GM10248 (cell line): ENCODE measurements around the gene SLC39A5.

Experiments used
- CTCF ChIA-PET: fragments of 300-600 bp; sonication (Branson Sonifier 250); formaldehyde crosslinking; extraction: SDS; loops from one replicate; lab custom pipeline; 2021; ENCODE audit warnings: antibody characterized with exemption; lab: Yijun Ruan, JAX
- POLR2A ChIA-PET: fragments of 350-650 bp; sonication (Branson Sonifier 250); formaldehyde crosslinking; extraction: SDS; loops from one replicate; lab custom pipeline; 2020; ENCODE audit warnings: antibody characterized with exemption; lab: Yijun Ruan, JAX
- DNase-seq: peaks from one replicate; pipeline ENCODE4 v3.0.0; 2012; ENCODE audit errors: extremely low spot score
- CTCF ChIP-seq: IDR thresholded peaks from 2 replicates; pipeline ENCODE4 v1.5.1; 2012; ENCODE audit warnings: mild to moderate bottlenecking, low read depth; ENCODE audit errors: extremely low read depth, missing control alignments, control extremely low read depth

SLC39A5 gene

DNA sequence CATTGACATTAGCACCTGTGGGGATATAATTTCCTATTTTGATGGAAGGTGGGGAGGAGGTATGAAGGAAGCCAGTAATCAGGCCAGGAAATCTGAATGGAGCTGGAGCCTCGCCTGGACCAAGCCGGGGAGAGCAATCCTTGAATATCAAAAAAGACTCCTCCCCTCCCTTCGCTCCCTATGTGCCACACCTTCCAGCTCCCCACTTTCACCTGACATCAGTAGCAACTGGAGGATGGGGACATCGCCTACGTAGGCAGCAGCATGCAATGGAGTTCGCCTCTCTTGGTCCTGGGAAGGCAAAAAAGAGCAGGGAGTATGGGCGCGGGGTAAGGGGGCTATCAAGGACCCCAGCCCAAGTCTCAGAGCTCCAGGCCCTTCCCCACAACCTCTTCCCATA is 27.2 kb downstream of the SLC39A5 start:
- ChIA-PET POLR2A (no interaction called here), CTCF (interaction anchor here (0.9 to 7.6 kb wide), 12 partner anchors 9 to 82 kb away, joined by 3 to 64 read pairs (median 9); partner anchors contain the start of genes COQ10A, PAN2, RNF41 and SMARCC2)
- DNase-seq, result no peak
- no peak for TF ChIP-seq CTCF

GRCh38 chr12:56257491-56258067 is 27.7 kb downstream of the SLC39A5 start:
- ChIA-PET CTCF (interaction anchor here (0.6 to 7.6 kb wide), 40 partner anchors 9 to 315 kb away, joined by 3 to 64 read pairs (median 4); partner anchors contain the start of genes COQ10A, CS, PAN2 and RBMS2), POLR2A (interaction anchor here (1.0 kb wide), 2 partner anchors 58 to 153 kb away, joined by 3 to 6 read pairs; partner anchors contain the start of genes CNPY2 and PA2G4)
- no peak for DNase-seq
- no peak for TF ChIP-seq CTCF

- ChIA-PET CTCF (interaction anchor here (0.6 to 7.6 kb wide), 42 partner anchors 10 to 316 kb away, joined by 3 to 64 read pairs (median 4); partner anchors contain the start of genes COQ10A, CS, ESYT1 and PAN2), POLR2A (interaction anchor here (0.9 to 1.0 kb wide), 3 partner anchors 57 to 154 kb away, joined by 3 to 6 read pairs (median 4); partner anchors contain the start of genes CNPY2 and PA2G4)
- peak; percentile 96 for DNase-seq
- TF ChIP-seq CTCF, result peak; percentile 88
Measured at GRCh38 chr12:56258068-56258819, 28.4 kb downstream of the SLC39A5 start, which contains the start of gene ANKRD52. TSS of gene ANKRD52 (minus strand) at chr12:56258384. CDS start at chr12:56258269, 115 bp downstream.

- no peak for TF ChIP-seq CTCF
- no peak for DNase-seq
- CTCF ChIA-PET, result interaction anchor here (1.1 to 7.6 kb wide), 27 partner anchors 10 to 317 kb away, joined by 3 to 64 read pairs (median 5); partner anchors contain the start of genes COQ10A, ESYT1, RNF41 and SMARCC2
- POLR2A ChIA-PET, result interaction anchor here (0.9 to 1.0 kb wide), 2 partner anchors 140 to 155 kb away, joined by 4 to 6 read pairs; partner anchors contain the start of gene PA2G4
Measured at GRCh38 chr12:56258820-56259183, 29.0 kb downstream of the SLC39A5 start.

GRCh38 chr12:56260380-56260779 is 30.5 kb downstream of the SLC39A5 start:
- no peak for TF ChIP-seq CTCF
- ChIA-PET POLR2A (no interaction called here), CTCF (interaction anchor here (1.0 to 1.3 kb wide), 3 partner anchors 11 to 66 kb away, joined by 3 read pairs; partner anchors contain the start of gene RNF41)
- DNase-seq, result no peak

- DNase-seq, result no peak
- POLR2A ChIA-PET, result no interaction called here
- CTCF ChIA-PET, result interaction anchor here (1.0 to 1.3 kb wide), 4 partner anchors 12 to 71 kb away, joined by 3 to 4 read pairs (median 3); partner anchors contain the start of genes RNF41 and SMARCC2
- TF ChIP-seq CTCF, result no peak
Measured at GRCh38 chr12:56260921-56261320, 31.1 kb downstream of the SLC39A5 start.
